GM18507 (cell line): ENCODE measurements around the gene CCL1.

ENCODE experiments used
- DNase-seq: peaks from one replicate; pipeline ENCODE4 v3.0.0; 2011; ENCODE audit warnings: low read depth; ENCODE audit not compliant: insufficient read length; ENCODE audit errors: extremely low spot score
- FAIRE-seq: peaks from 2 replicates; lab custom pipeline; 2011; peaks lifted over from hg19 to GRCh38; lab: Jason Lieb, UNC

Gene CCL1, protein sequence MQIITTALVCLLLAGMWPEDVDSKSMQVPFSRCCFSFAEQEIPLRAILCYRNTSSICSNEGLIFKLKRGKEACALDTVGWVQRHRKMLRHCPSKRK

DNA sequence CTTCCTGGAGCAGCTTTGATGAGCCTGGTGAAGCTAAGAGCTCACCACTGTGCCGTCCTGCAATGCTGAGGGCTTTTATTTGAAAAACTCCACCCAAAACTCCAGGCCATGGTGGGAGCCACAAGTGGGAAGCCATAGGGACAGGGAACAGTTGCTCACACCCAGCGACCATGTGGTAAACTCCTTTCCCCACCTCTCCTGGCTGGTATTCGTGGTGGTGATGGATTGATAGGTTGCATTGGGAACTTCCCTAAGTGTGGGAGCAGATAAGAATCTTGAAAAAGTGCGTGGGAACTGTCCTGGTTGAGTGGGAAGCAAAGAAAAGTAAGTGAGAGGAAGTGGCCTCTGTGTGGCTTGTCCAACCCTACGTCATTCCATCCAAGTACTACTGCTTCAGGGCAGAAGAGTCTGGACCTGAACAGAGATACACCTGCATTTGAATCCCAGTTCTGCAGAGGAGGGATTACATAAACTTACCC lies at the start of gene CCL1:
CCL1 (minus strand) TSS at position 51 of the 479 bp plus-strand sequence. CDS start 72 bp downstream, outside the sequence.
- FAIRE-seq, result no peak
- DNase-seq, result no peak

DNA sequence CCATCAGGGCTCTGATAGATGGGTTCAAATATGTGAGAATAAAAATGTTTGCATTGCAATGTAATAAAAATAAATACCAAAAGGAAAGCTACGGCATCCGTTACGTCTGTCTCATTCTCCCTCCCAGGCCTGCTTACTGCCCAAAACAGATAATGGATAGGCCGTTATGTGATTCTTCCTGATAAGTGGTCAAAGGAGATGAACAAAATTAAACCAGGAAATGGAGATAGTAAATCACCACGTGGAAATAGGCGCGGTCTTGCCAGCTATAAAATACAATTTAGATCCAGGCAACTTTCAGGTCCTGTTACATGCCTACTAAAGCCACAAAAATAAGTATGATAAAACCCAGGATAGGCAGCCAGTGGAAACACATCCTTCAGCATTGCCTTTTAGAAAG lies 49.5 kb upstream of the CCL1 start:
- no peak for FAIRE-seq
- DNase-seq, result no peak

DNA sequence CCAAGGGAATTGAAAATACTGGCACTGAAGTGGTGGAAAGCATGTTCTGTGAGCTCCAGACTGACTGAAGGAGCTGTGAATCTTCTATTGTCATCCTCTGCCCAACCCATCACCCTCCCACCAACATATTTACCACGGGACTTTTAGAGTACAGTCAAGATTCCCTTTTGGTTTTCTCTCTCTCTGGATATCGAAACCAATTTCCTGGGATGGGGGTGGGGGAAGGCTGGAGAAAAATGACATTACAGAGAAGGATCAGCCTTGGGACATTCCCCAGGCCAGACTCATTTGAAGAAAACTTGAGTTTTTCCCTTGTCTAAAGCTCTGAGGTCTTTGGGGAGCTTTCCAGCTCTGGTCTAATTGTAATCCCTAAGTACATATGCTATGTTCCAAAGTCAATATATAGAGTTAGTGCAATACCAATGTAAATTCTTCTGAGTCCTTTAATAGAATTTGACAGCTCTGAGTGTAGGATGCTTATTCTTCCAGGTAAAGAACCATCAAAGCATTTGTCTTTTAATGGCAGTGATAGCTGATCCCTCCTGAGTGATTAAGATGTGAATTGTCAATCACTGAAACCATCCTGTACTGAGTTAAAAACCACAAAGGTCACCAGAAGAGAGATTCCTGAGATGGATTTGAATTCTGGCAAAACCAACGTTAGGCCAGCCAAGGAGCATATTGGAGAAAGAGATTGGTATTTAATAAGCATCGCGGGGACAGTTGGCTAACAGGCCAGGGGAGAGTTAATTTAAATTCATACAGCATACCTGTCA lies 48.8 kb upstream of the CCL1 start:
- FAIRE-seq, result no peak
- DNase-seq, result no peak

DNA sequence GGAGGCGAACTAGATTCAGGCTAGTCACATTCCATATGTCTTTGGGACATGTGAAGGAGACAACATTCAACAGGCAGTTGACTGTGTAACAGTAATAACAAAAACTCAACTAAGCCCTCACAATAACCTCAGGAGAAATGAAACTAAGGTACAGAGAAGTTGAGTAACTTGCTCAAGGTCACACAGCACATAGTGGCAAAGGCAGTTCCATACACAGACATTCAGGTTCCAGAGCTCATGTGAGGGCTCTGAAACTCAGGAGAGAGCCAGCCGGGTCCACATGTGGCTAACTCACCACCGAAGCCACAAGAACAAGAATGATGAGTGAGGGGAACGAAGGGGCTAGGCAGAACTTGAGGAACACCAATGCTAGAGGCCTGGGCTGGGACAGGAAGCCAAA lies 46.3 kb upstream of the CCL1 start:
- FAIRE-seq, result no peak
- DNase-seq, result no peak

DNA sequence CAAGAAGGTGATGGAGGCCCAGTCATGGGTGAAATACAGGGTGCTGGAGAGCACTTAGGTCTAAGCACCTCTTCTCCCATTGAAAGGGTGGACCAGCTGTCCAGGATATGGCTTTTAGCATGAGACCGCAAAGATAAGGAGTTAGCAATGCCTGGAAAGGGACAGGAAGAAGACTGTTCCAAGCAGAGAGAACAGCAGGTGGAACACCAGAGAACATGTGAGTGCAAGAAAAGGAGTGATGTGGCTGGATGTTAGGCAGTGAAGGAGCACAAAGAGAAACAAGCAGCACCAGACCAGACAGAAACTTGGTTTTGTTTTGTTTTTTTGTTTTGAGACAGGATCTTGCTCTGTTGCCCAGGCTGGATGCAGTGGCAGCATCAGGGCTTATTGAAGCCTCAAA lies 45.4 kb upstream of the CCL1 start:
- DNase-seq (no peak), FAIRE-seq (no peak)

DNA sequence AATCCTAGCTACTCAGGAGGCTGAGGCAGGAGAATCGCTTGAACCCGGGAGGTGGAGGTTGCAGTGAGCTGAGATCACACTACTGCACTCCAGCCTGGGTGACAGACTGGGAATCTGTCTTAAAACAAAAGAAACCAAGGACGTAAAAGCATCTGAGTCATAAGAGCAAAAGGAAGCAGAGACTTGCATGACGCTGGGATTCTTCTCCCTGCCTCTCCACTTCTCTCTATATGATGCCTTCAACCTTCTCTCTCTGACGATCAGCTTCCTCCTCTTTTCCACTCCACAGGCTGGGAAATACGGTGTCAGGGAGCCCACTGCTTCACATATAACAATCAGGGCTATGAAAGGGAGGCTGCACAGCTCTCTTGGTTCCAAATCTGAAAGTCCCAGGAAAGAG lies 43.2 kb upstream of the CCL1 start:
- DNase-seq (no peak), FAIRE-seq (no peak)

DNA sequence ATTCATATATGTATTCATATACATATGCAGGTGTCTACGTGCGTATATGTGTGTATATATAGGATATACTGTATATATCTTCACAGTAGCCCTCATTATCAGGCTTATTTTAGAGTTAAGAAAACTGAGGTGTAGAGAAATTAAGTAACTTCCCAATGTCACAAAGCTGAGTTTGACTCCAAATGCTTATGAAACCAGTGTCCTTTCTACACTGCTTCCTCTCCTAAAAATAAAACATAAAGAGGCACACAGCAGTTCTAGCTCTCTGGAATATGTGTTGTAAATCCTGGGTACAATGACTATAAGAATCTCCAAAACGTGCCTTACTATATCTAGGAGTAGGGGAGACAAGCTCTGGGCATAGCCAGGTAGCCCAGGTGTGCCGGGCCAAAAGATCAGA lies 40.0 kb upstream of the CCL1 start:
- FAIRE-seq (no peak), DNase-seq (no peak)

DNA sequence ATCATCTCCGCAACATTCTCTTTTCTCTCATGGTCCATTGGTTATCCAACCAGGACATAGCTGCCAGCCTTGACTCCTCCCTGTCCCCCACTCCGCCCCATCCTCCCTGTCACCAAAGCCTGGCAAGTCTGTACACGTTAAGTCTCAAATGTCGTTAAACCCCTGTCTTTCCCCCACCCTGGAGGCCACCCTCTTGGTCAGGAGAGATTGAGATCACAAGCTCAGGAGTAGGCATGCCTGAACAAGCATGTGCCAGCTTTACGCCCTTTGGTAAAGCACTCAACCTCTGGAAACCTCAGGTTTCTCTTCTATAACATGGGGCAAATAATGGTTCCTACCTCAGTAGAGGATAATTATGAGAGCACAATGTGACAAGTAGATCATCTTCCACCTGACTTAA lies 38.1 kb upstream of the CCL1 start:
- no peak for DNase-seq

DNA sequence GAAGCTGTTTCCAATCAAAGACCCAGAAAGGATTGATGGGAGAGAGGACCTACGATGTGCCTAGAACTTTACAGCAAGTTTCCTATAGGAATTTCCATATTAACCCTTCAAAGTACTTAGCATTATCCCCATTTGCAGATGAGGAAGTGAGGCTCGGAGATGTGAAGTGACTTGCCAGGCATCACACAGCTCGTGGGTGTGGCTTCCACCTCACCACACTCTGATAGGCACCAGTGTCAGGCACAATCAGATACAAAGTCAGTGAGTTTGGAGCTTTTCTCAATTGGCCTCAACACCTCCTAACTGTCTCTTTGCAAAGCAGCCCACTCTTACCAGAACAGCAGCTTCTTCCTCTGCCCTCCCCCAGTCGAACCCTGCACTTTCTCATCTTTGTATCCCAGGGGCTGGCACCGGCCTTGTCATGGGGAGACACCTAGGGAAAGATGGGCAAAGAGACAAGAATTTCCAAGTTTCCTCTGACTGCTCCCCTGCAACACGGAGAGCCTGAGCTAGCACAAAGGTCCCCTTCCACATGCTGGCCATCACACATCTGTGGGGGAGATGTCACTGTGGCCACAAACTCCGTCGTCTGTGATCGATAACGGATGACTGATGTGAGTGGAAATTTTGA lies 37.4 kb upstream of the CCL1 start:
- no peak for DNase-seq
- FAIRE-seq, result no peak

More for the DNA sequence above, 38.1 kb upstream of the CCL1 start:
- no peak for FAIRE-seq

DNA sequence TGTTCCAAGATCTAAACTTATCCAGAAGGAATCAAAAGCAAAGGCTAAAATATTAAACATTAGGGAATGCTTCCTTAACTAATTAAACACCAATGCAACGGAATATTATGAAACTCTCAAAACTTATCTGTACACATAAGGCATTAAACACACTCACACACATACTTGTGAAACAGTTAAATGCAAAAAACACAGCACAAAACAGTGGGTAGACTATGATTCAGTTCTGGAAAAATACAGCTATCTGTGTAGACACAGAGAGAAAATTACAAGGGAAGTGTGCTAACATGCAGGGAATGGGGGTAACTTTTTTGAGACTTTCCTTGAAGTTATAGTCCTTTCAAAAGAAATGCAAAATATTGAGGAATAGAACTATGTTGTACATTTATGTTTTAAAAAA lies 36.7 kb upstream of the CCL1 start:
- DNase-seq (no peak), FAIRE-seq (no peak)

DNA sequence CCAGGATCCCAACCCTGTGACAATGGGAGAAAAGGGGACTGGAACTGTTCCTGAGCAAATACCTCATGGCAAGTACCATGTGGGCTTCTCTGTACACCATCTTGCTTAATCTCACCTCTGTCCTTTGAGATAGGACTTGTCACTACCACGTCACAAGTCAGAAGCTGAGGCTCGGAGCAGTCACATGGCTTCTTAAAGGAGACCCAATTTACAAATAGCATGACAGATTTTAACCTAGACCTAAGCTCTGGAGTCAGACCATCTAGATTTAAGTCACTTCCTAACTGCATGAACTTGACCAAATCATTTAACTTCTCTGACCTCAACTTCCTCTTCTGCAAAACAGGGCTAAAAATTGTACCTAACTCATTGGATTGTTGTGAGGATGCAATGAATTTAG lies 36.0 kb upstream of the CCL1 start:
- no peak for FAIRE-seq

DNA sequence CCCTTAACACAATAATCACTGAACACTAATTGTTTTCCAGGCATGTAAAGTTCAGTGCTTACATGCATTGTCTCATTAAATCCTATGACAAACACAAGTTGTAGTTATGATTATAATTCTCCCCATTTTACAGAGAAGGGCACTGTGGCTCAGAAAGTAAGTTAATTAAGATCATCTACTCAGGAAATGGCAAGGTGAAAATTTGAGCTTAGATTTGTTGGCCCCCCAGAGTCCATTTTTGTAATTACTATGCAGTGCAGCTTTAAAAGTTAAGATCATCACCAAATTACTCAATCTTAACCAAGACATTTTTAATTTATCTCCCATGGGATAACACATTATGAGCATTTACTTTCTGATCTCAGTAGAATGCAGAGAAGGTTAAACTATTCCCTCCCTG lies 34.2 kb upstream of the CCL1 start:
- no peak for FAIRE-seq
- no peak for DNase-seq

More for the DNA sequence above, 36.0 kb upstream of the CCL1 start:
- DNase-seq, result no peak

DNA sequence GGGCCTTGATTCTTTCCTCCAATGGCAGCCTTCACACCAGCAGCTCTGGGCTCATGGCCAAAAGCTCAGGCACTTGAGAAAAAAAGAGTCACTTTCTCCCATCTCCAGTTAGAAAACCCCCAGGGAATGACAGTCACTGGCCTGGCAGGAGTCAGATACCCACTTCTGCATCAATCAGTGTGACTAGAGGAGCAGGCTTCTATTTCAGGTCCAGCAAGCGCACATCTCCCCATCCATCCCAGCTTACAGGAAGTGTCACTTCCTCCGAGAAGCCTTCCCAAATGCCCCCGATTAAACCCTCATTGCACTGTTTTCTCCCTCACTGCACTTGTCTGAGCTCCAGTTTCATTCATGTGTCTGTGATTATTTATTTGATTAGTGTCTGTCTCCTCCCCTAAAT lies 30.4 kb upstream of the CCL1 start:
- FAIRE-seq, result no peak
- no peak for DNase-seq

DNA sequence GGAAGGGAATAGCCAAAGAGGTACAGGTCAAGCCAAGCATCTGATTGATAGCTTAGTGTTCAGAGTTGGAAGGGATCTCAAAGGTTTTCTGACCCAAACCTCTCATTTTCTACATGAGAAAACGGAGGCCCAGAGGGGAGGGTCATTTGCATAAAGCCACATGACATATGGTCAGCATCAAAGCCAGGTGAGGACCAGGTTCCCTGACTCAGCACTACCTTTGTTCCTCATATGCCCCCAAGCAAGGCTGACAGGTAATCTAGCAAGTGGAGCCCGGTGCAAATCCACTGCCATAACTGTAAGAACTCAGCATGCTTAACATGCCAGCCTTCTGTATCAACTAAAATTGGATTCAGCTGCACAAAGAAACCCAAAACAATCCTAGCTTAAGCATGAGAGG lies 28.2 kb upstream of the CCL1 start:
- DNase-seq (no peak), FAIRE-seq (no peak)

DNA sequence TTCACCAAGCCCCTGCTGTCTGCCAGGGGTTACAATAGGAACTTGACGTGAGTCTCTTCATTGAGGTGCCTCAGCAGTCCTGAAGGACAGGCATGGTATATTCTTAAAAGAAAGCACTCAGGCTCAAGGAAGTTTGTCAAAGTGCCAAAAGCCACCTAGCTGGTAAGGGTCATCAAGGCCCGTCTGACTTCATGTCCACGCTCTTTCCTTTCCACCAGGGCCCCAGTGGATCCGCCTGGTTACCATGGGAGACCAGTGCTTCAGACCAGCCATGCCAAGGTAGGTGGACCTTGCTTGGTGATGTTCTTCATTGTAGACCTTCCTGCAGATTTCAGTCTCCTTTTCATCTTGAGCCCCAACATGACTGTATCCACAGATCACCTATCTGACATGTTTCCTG lies 27.6 kb upstream of the CCL1 start:
- no peak for DNase-seq
- no peak for FAIRE-seq

DNA sequence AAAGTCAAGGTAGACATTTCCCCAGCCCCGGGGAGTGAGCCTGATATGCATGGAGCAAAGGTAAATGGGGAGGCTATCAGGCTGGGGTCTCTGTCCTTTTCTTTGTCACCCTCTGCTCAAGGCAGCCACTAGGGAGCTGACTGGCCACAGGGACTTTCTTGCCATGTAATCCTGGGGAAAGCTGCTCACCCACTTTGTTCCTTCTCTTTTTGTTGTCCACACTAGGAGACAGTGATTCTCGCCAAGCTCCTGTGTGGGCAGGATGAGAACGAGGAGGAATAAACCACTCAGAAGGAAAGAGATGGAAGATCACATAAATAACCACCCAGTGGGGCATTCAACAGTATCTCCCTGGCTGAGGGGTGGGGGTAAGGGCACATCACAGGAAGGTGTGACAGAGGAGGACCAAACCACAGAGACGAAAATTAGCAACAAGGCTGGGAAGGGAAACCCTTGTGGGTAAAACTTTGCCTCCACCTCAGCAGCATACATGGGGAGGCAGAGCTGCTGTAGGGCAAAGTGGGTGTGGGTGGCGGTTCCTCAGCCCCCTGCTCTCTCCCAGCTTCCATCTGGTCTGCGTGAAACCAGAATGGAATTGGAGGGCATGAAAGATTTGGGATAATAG lies 26.2 kb upstream of the CCL1 start:
- DNase-seq (no peak), FAIRE-seq (no peak)

DNA sequence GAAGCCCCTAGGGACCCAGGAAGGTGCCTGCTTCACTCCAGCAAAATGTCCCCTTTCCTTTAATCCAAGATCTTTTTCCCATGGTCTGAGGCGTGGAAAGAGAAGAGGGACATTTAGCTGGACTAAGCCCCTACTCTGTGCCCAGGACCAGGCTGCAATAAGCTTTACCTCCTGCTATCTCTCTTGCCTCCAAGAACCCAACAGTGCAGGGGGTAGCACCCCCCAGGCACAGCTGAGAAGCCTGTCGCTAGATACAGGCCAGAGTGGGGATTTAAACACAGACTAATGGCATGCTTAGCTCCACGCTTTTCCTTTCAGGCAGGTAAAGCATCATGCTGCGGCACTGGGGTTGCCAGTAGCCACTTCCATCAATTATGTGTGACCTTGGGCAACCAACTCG lies 24.5 kb upstream of the CCL1 start:
- no peak for FAIRE-seq

DNA sequence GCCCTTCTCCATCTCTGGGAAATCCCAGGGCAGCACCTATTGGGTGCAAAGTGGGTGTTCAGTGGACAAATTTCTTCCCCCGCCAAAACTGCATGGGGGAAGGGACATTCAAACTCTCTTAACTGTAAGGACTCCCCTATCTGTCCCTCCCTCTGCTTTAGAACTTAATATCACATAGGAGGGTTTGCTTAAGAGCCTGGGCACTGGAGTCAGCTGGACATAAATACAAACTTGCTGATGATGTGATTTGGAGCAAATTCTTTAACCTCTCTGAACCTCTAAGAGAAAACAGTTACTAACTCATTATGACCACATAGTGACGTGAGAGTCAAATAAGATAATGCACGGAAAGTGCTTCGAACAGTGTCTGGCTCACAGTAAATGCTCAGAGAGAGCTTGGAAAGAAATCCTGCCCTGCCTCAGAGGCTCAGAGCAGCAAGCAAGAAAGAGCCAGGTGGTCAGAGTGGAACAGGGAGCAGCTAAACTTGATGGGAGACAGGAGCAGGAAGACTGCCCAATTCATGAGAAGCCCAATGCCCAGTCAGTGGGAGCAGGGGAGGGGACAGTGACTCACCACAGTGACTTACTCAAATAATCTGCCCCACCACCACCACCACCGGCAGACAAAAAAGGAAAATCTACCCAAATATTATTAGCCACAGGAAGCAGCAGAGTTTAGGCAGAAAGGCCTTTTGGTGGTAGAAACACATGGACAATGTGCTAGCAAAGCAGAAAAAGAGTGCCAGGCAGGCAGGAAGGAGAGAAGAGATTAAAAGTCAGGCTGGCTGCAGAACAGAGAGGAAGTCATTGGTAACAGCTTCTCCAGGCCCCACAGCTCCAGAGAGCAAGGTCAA lies 23.9 kb upstream of the CCL1 start:
- FAIRE-seq, result no peak
- no peak for DNase-seq

More for the DNA sequence above, 24.5 kb upstream of the CCL1 start:
- DNase-seq, result no peak

DNA sequence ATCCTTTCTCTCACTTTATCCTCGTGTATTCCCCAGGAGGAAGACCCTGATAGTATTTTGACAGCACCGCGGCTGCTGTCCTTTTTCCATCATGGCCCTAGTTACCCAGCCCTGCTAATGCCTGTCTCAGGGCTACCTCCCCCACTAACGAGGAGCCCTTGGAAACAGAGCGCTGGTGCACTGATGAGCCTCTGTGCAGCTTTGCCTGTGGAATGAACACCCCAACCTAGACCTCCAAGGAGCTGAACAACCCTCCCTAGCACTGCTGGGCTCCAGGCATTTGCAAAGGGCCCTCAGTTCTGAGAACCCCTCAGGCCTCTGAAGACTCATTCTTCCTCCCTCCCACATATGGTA lies 23.3 kb upstream of the CCL1 start:
- FAIRE-seq (no peak), DNase-seq (no peak)
